OCI-LY3 (cell line): ENCODE results near the gene DNM3.
A peak's percentile ranks its signal among the peaks of the same experiment; 100 is the strongest.

Experiments used
- H2AFZ ChIP-seq: fragments of 200-600, 300-600 bp; shearing (Covaris generic); 2 replicates; pipeline ENCODE4 v1.6.0; 2014; ENCODE audit warnings: antibody characterized with exemption, low read depth, low read length
- H3K27ac ChIP-seq: fragments of 200-600, 300-600 bp; sonication (generic); 2 replicates; pipeline ENCODE4 v1.5.1; 2014; ENCODE audit warnings: mild to moderate bottlenecking, low read length, moderate library complexity, mixed read lengths
- H3K27me3 ChIP-seq: fragments of 200-600, 300-600 bp; sonication (generic); 2 replicates; pipeline ENCODE4 v1.6.1; 2014; ENCODE audit warnings: low read depth, low read length, mixed read lengths
- H3K36me3 ChIP-seq: fragments of 200-600, 300-600 bp; sonication (generic); replicated peaks from 2 replicates; pipeline ENCODE3; 2014; ENCODE audit warnings: low read depth, low read length, mixed read lengths
- H3K4me1 ChIP-seq: fragments of 300-600, 200-600 bp; sonication (generic); 2 replicates; pipeline ENCODE4 v1.6.1; 2014; ENCODE audit warnings: low read length, mixed read lengths
- H3K4me2 ChIP-seq: fragments of 200-600, 300-600 bp; sonication (generic); 2 replicates; pipeline ENCODE4 v1.6.1; 2014; ENCODE audit warnings: low read length, mixed read lengths
- H3K4me3 ChIP-seq: fragments of 300-600, 200-600 bp; sonication (generic); 2 replicates; pipeline ENCODE4 v1.5.1; 2014; ENCODE audit warnings: antibody characterized with exemption, mild to moderate bottlenecking, low read length, moderate library complexity
- H3K79me2 ChIP-seq: fragments of 300-600, 200-600 bp; shearing (Covaris generic); 2 replicates; pipeline ENCODE4 v1.6.1; 2014; ENCODE audit warnings: mild to moderate bottlenecking, low read length, mixed read lengths
- H3K9ac ChIP-seq: fragments of 300-600, 200-600 bp; shearing (Covaris generic); 2 replicates; pipeline ENCODE4 v1.6.0; 2014; ENCODE audit warnings: mild to moderate bottlenecking, low read length, moderate library complexity
- H3K9me3 ChIP-seq: fragments of 200-600, 300-600 bp; shearing (Covaris generic); 2 replicates; pipeline ENCODE4 v1.6.1; 2014; ENCODE audit warnings: low read length, mixed read lengths; ENCODE audit not compliant: insufficient read depth
- H4K20me1 ChIP-seq: fragments of 200-600, 300-600 bp; sonication (generic); 2 replicates; pipeline ENCODE4 v1.6.1; 2016; ENCODE audit warnings: low read length, mixed read lengths; ENCODE audit not compliant: insufficient read depth
- CTCF ChIP-seq: fragments of 200-600, 300-600 bp; sonication (generic); IDR thresholded peaks from 2 replicates; pipeline ENCODE4 v1.5.1; 2014; ENCODE audit warnings: antibody characterized with exemption, low read length, low read depth
- EZH2phosphoT487 ChIP-seq: fragments of 200-600 bp; shearing (Covaris generic); IDR thresholded peaks from 2 replicates; pipeline ENCODE4 v1.6.1; 2018; ENCODE audit warnings: antibody characterized with exemption, mixed run types, low read depth

Gene DNM3

GRCh38 chr1:172410027-172410426 is 568.7 kb downstream of the DNM3 start:
- H3K27me3 ChIP-seq, result no peaks in the 10 kb centered on the region
- no peak for TF ChIP-seq EZH2phosphoT487
- no peak for TF ChIP-seq CTCF
- H3K9ac ChIP-seq, result no peak overlapping the region

GRCh38 chr1:172411791-172412338 is 570.6 kb downstream of the DNM3 start:
- Histone ChIP-seq H3K27ac (peak overlapping the region; percentile 7), H3K4me3 (peak overlapping the region; percentile 10; the same call in 1 of the 2 replicates), H3K36me3 (no peaks in the 10 kb centered on the region), H3K79me2 (no peaks in the 10 kb centered on the region), H3K27me3 (no peaks in the 10 kb centered on the region), H3K4me2 (peak overlapping the region; percentile 34), H3K9me3 (no peaks in the 10 kb centered on the region), H3K9ac (no peak overlapping the region), H2AFZ (no peak overlapping the region), H3K4me1 (peaks cover 25% of the 10 kb centered on the region), H4K20me1 (no peaks in the 10 kb centered on the region)
- no peak for TF ChIP-seq CTCF
- TF ChIP-seq EZH2phosphoT487, result no peak

More at GRCh38 chr1:172410027-172410426, 568.7 kb downstream of the DNM3 start:
- no peaks in the 10 kb centered on the region for H4K20me1 ChIP-seq
- no peak overlapping the region for H2AFZ ChIP-seq
- no peaks in the 10 kb centered on the region for H3K9me3 ChIP-seq
- H3K4me2 ChIP-seq, result no peak overlapping the region
- no peaks in the 10 kb centered on the region for H3K79me2 ChIP-seq
- H3K27ac ChIP-seq, result no peak overlapping the region
- H3K36me3 ChIP-seq, result no peaks in the 10 kb centered on the region
- peaks cover 32% of the 10 kb centered on the region for H3K4me1 ChIP-seq
- no peak overlapping the region for H3K4me3 ChIP-seq

GRCh38 chr1:172414331-172414730 is 573.0 kb downstream of the DNM3 start:
- H3K36me3 ChIP-seq, result no peaks in the 10 kb centered on the region
- H3K27ac ChIP-seq, result no peak overlapping the region
- H3K9ac ChIP-seq, result no peak overlapping the region
- H3K4me3 ChIP-seq, result no peak overlapping the region
- no peaks in the 10 kb centered on the region for H3K27me3 ChIP-seq
- H3K4me2 ChIP-seq, result no peak overlapping the region
- H4K20me1 ChIP-seq, result no peaks in the 10 kb centered on the region
- TF ChIP-seq CTCF (no peak), EZH2phosphoT487 (no peak)
- peaks cover 18% of the 10 kb centered on the region for H3K4me1 ChIP-seq
- H2AFZ ChIP-seq, result no peak overlapping the region
- H3K9me3 ChIP-seq, result no peaks in the 10 kb centered on the region
- H3K79me2 ChIP-seq, result no peaks in the 10 kb centered on the region

- Histone ChIP-seq H3K4me1 (peaks cover 13% of the 10 kb centered on the region), H3K9ac (no peak overlapping the region), H2AFZ (no peak overlapping the region), H4K20me1 (no peaks in the 10 kb centered on the region), H3K4me3 (no peak overlapping the region), H3K36me3 (no peaks in the 10 kb centered on the region), H3K9me3 (no peaks in the 10 kb centered on the region), H3K27ac (no peak overlapping the region), H3K4me2 (no peak overlapping the region), H3K79me2 (no peaks in the 10 kb centered on the region), H3K27me3 (no peaks in the 10 kb centered on the region)
- no peak for TF ChIP-seq CTCF
- no peak for TF ChIP-seq EZH2phosphoT487
Observed at GRCh38 chr1:172416496-172417035, 575.3 kb downstream of the DNM3 start.
